ENCODE results near the gene MESP1.

Gene MESP1

DNA sequence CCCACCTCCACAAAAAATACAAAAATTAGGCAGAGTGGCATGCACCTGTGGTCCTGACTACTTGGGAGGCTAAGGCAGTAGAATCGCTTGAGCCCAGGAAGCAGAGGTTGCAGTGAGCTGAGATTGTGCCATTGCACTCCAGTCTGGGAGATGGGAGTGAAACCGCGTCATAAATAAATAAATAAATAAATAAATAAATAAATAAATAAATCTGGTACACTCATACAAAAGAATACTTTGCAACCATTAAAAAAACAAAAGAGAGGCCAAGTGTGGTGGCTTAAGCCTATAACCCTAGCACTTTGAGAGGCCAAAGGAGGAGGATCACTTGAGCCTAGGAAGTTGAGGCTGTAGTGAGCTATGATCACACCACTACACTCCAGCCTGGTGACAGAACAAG is 28.0 kb downstream of the MESP1 start:
- DNase-seq (ENCODE audit: low spot score), result no peak

DNA sequence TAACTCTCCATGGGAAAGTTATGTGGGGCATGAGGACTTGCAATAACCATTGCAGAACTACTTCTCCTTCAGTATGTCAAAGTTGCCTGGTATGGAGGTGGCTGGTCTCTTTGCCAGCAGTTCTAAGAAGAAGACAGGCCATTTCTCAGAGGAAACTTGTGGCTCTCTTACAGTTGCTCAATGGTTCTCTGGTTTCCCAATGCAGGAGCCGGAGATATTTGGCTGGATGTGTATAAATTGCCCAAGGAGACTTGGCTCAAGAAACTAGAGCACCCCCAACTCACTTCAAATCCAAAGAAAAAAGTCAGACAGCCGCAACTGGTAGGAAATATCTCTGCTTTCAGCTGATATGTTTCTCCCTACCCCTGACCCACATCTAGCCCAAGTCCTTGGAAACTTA is 36.3 kb downstream of the MESP1 start:
- DNase-seq (ENCODE audit: low spot score), result no peak

DNA sequence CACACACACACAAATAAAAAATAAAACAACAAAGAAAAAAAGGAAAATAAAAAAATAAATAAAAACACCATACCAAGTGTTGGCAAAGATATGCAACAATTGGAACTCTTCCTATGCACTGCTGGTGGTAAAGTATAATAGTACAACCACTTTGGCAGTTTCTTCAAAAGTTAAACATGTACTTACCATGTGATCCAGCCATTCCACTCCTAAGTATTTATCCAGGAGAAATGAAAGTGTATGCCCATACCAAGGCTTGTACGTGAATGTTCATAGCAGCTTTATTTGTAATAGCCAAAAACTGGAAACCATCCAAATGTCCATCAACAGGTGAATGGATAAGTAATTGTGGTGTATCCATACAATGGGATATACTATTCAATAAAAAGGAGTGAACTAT is 43.5 kb downstream of the MESP1 start:
- no peak for DNase-seq (ENCODE audit: low spot score)

GRCh38 chr15:89704411-89704810 is 46.6 kb downstream of the MESP1 start:
- no peak for DNase-seq (ENCODE audit: low spot score)

Measured in HuH-7.5 (cell line).